Thyroid gland (tissue), 4 donors: ENCODE measurements around the gene LRP11.

ENCODE experiments used
- CTCF ChIP-seq, 6 experiments: fragments of 200-600 bp in 3 of 6; fragments of 450-650 bp in 3 of 6; sonication (generic) in 3 of 6; IDR thresholded peaks; one replicate each; pipeline ENCODE4 v1.5.1; 2016 to 2019; ENCODE audit warnings: antibody characterized with exemption in 6 of 6, mild to moderate bottlenecking in 2 of 6, inconsistent platforms in 1 of 6, moderate library complexity in 1 of 6
- POLR2A ChIP-seq, 2 donors: fragments of 450-650 bp; IDR thresholded peaks; one replicate each; pipeline ENCODE4 v1.6.1; 2017; ENCODE audit warnings: antibody characterized with exemption in 2 of 2, mild to moderate bottlenecking in 2 of 2, moderate library complexity in 1 of 2

GRCh38 chr6:149834513-149835481 is 29.4 kb downstream of the LRP11 start:
- TF ChIP-seq POLR2A (IDR thresholded peaks at IDR 0.05) (no peak), CTCF (IDR thresholded peaks at IDR 0.05) (peak; percentile 83 to 96 (median 90))
